ENCODE results near the gene KCNK10. TPM values are rescaled to one million over a fixed set of nuclear protein-coding genes. Genes with fewer than 3 reads are reported as not detected.

Gene KCNK10
- total RNA-seq, 2 donors from 2014 or later = not detected

GRCh38 chr14:88203291-88203690, 119.8 kb downstream of the KCNK10 start:
- TF ChIP-seq CTCF (IDR thresholded peaks at IDR 0.05) = no peak
- no peaks in the 10 kb centered on the region for H3K4me1 ChIP-seq
- H3K36me3 ChIP-seq = no peaks in the 10 kb centered on the region

GRCh38 chr14:88202286-88202685, 120.8 kb downstream of the KCNK10 start:
- H3K4me3 ChIP-seq = no peak overlapping the region
- no peak for DNase-seq (ENCODE audit: low spot score)
- H3K4me1 ChIP-seq = no peaks in the 10 kb centered on the region
- no peaks in the 10 kb centered on the region for H3K27me3 ChIP-seq
- H3K36me3 ChIP-seq = no peaks in the 10 kb centered on the region
- no peaks in the 10 kb centered on the region for H3K9me3 ChIP-seq
- no peak overlapping the region for H3K27ac ChIP-seq
- no peak for TF ChIP-seq CTCF (IDR thresholded peaks at IDR 0.05)

More at GRCh38 chr14:88203291-88203690, 119.8 kb downstream of the KCNK10 start:
- Histone ChIP-seq H3K4me3 (no peak overlapping the region), H3K27ac (no peak overlapping the region), H3K27me3 (no peaks in the 10 kb centered on the region), H3K9me3 (no peaks in the 10 kb centered on the region)
- no peak for DNase-seq (ENCODE audit: low spot score)

- no peak overlapping the region for H3K27ac ChIP-seq
- TF ChIP-seq CTCF (IDR thresholded peaks at IDR 0.05) = no peak
- H3K4me1 ChIP-seq = no peaks in the 10 kb centered on the region
- no peaks in the 10 kb centered on the region for H3K9me3 ChIP-seq
- H3K27me3 ChIP-seq = no peaks in the 10 kb centered on the region
- H3K4me3 ChIP-seq = no peak overlapping the region
- no peak for DNase-seq (ENCODE audit: low spot score)
- no peaks in the 10 kb centered on the region for H3K36me3 ChIP-seq
Observed at GRCh38 chr14:88201851-88202250, 121.2 kb downstream of the KCNK10 start.

- H3K4me1 ChIP-seq = no peaks in the 10 kb centered on the region
- no peak for DNase-seq (ENCODE audit: low spot score)
- H3K36me3 ChIP-seq = no peaks in the 10 kb centered on the region
- no peak overlapping the region for H3K4me3 ChIP-seq
- H3K9me3 ChIP-seq = no peaks in the 10 kb centered on the region
- H3K27me3 ChIP-seq = no peaks in the 10 kb centered on the region
- H3K27ac ChIP-seq = no peak overlapping the region
- no peak for TF ChIP-seq CTCF (IDR thresholded peaks at IDR 0.05)
Observed at GRCh38 chr14:88199882-88200281, 123.2 kb downstream of the KCNK10 start.

GRCh38 chr14:88198446-88198845, 124.6 kb downstream of the KCNK10 start:
- no peaks in the 10 kb centered on the region for H3K36me3 ChIP-seq
- H3K27me3 ChIP-seq = no peaks in the 10 kb centered on the region
- TF ChIP-seq CTCF (IDR thresholded peaks at IDR 0.05) = no peak
- no peak overlapping the region for H3K27ac ChIP-seq
- no peak for DNase-seq (ENCODE audit: low spot score)
- no peaks in the 10 kb centered on the region for H3K9me3 ChIP-seq
- H3K4me3 ChIP-seq = no peak overlapping the region
- H3K4me1 ChIP-seq = no peaks in the 10 kb centered on the region

GRCh38 chr14:88196925-88197324, 126.1 kb downstream of the KCNK10 start:
- H3K27ac ChIP-seq = no peak overlapping the region
- H3K4me1 ChIP-seq = no peaks in the 10 kb centered on the region
- H3K4me3 ChIP-seq = no peak overlapping the region
- no peaks in the 10 kb centered on the region for H3K27me3 ChIP-seq
- no peak for DNase-seq (ENCODE audit: low spot score)
- no peaks in the 10 kb centered on the region for H3K36me3 ChIP-seq
- H3K9me3 ChIP-seq = no peaks in the 10 kb centered on the region
- TF ChIP-seq CTCF (IDR thresholded peaks at IDR 0.05) = no peak
